Suprapubic skin (tissue), 4 donors: ENCODE results near the gene NUDT12. TPM values are rescaled to one million over a fixed set of nuclear protein-coding genes. Genes with fewer than 3 reads are reported as not detected.

Source experiments
- DNase-seq, 2 donors: peaks; one replicate each; pipeline ENCODE4 v3.0.0-alpha.2; 2019; ENCODE audit warnings: low spot score in 2 of 2
- H3K27ac ChIP-seq: fragments of 200-600 bp; sonication (generic); one replicate; pipeline ENCODE4 v1.5.1; 2019
- H3K27me3 ChIP-seq: fragments of 200-600 bp; sonication (generic); one replicate; pipeline ENCODE4 v1.5.1; 2019
- H3K36me3 ChIP-seq: fragments of 200-600 bp; sonication (generic); one replicate; pipeline ENCODE4 v1.5.1; 2019
- H3K4me1 ChIP-seq: fragments of 200-600 bp; sonication (generic); one replicate; pipeline ENCODE4 v1.5.1; 2019
- H3K4me3 ChIP-seq: fragments of 200-600 bp; sonication (generic); one replicate; pipeline ENCODE4 v1.5.1; 2019; ENCODE audit warnings: mild to moderate bottlenecking
- H3K9me3 ChIP-seq: fragments of 200-600 bp; sonication (generic); one replicate; pipeline ENCODE4 v1.5.1; 2019
- EP300 ChIP-seq: sonication (generic); formaldehyde crosslinking; IDR thresholded peaks from one replicate; pipeline ENCODE4 v1.6.1; 2017; ENCODE audit warnings: antibody characterized with exemption
- POLR2A ChIP-seq, 2 donors: fragments of 450-650 bp; IDR thresholded peaks; one replicate each; pipeline ENCODE4 v1.6.1; 2017; ENCODE audit warnings: antibody characterized with exemption in 2 of 2, mild to moderate bottlenecking in 2 of 2, moderate library complexity in 2 of 2
- POLR2AphosphoS5 ChIP-seq, 3 donors: sonication (generic); formaldehyde crosslinking; IDR thresholded peaks; one replicate each; pipeline ENCODE4 v1.6.1; 2017; ENCODE audit warnings: antibody characterized with exemption in 3 of 3
- WGBS: methylation state at CpG from one replicate; pipeline ENCODE4 v1.1.5; 2018; 5-methylcytosine and 5-hydroxymethylcytosine counted together
- total RNA-seq, 4 donors: library from RNA; depleted of rRNA; stranded (reverse); fragments of >200 nt; gene quantifications; one replicate each; pipeline ENCODE4 v1.1.0, GENCODE V29; 2016
- TF ChIP-seq, protein P1 (sequence below), 2 donors: fragments of 200-600 bp in 1 of 2; fragments of 450-650 bp in 1 of 2; sonication (generic) in 1 of 2; IDR thresholded peaks; one replicate each; pipeline ENCODE4 v1.5.1; 2016 to 2019; ENCODE audit warnings: antibody characterized with exemption in 2 of 2, mild to moderate bottlenecking in 1 of 2, moderate library complexity in 1 of 2

The NUDT12 gene
- total RNA-seq, 4 donors from 2014 or later: 8.4 to 25.8 (median 12.6) TPM

DNA sequence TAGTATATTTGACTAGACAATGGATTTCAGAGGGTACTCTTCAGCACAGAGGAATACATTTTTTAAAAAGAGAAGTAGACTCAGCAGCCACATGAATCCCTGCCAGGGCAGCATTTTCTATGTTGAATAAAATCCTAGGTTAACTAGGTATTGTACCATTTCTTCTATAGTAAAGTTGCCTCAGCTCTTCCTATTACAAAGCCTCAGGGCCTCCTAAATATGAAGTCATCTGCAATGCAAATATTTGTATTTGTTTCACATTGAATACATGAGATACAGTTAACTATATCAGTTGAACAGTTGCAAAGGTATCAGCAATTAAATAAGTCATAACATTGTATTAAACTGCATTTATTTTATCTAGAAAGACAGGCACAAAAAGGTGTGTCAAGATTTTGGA lies 59.5 kb downstream of the NUDT12 start:
- no peaks in the 10 kb centered on the region for H3K4me1 ChIP-seq
- H3K27me3 ChIP-seq: no peaks in the 10 kb centered on the region
- H3K36me3 ChIP-seq: no peaks in the 10 kb centered on the region
- no peak for DNase-seq
- H3K4me3 ChIP-seq: no peak overlapping the region
- no peak overlapping the region for H3K27ac ChIP-seq
- TF ChIP-seq POLR2A (IDR thresholded peaks at IDR 0.05) (no peak), EP300 (no peak), POLR2AphosphoS5 (IDR thresholded peaks at IDR 0.05) (no peak)
- TF ChIP-seq, protein P1, sequence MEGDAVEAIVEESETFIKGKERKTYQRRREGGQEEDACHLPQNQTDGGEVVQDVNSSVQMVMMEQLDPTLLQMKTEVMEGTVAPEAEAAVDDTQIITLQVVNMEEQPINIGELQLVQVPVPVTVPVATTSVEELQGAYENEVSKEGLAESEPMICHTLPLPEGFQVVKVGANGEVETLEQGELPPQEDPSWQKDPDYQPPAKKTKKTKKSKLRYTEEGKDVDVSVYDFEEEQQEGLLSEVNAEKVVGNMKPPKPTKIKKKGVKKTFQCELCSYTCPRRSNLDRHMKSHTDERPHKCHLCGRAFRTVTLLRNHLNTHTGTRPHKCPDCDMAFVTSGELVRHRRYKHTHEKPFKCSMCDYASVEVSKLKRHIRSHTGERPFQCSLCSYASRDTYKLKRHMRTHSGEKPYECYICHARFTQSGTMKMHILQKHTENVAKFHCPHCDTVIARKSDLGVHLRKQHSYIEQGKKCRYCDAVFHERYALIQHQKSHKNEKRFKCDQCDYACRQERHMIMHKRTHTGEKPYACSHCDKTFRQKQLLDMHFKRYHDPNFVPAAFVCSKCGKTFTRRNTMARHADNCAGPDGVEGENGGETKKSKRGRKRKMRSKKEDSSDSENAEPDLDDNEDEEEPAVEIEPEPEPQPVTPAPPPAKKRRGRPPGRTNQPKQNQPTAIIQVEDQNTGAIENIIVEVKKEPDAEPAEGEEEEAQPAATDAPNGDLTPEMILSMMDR (IDR thresholded peaks at IDR 0.05): no peak
- no peaks in the 10 kb centered on the region for H3K9me3 ChIP-seq

DNA sequence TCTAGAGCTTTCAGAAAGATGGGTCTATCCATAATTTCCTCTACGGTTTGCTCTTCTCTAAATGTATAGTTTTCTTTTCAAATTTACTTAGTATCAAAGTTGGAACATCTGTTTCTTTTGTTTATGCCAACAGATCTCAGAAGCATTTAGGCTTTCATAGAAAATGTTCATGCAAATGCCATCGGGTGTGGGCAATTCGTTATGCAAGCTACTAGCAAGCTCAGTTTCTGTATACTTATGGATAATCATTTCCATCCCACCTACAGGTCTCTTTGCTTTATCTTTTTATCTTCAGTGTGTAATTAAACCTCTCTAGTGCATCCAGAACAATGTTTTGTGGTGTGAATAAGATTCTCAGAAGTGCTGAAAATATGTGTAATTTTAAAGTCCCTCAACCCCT lies 59.9 kb downstream of the NUDT12 start:
- no peak overlapping the region for H3K27ac ChIP-seq
- no peaks in the 10 kb centered on the region for H3K27me3 ChIP-seq
- no peaks in the 10 kb centered on the region for H3K4me1 ChIP-seq
- no peak overlapping the region for H3K4me3 ChIP-seq
- no peaks in the 10 kb centered on the region for H3K9me3 ChIP-seq
- no peak for DNase-seq
- TF ChIP-seq, protein P1 (IDR thresholded peaks at IDR 0.05): no peak
- TF ChIP-seq POLR2A (IDR thresholded peaks at IDR 0.05) (no peak), POLR2AphosphoS5 (IDR thresholded peaks at IDR 0.05) (no peak), EP300 (no peak)
- 76% methylated on average over 3 of the region's 3 CpGs for WGBS
- no peaks in the 10 kb centered on the region for H3K36me3 ChIP-seq
